ENCODE results near the gene LHB. TPM values are rescaled to one million over a fixed set of nuclear protein-coding genes. Genes with fewer than 3 reads are reported as not detected.
"Not testable (repeated sequence)": the region's sequence is repeated elsewhere in the genome, so short reads cannot be mapped to it uniquely, and the experiment has no call there.

Gene LHB
- total and polyA plus RNA-seq, 8 donors = 0.31 to 0.57 TPM; not detected in 6

DNA sequence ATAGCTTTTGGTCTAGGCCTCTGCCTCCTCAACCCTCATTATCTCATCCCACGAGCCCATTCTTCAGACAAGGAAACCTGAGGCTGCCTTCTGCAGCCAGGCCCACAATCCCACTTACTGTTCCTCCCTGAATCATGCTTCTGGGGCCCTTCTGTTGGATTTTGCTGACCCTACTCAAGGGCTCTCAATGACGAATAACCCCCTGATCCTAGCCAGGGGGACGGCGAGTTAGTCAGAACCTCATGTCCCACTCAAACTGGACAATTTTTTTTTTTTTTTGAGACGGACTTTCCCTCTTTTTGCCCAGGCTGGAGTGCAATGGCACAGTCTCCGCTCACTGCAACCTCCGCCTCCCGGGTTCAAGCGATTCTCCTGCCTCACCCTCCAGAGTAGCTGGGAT is 5.2 kb upstream of the LHB start:
- Histone ChIP-seq H3K27me3 (peaks cover 0 to 42% of the 10 kb centered on the region in 2 donors), H3K9me3 (no peaks in the 10 kb centered on the region), H3K36me3 (no peaks in the 10 kb centered on the region), H3K27ac (no peak overlapping the region), H3K4me3 (no peak overlapping the region), H3K4me1 (peaks cover 11 to 23% of the 10 kb centered on the region in 2 donors)
- DNase-seq (no peak), ATAC-seq (no peak)
- intact Hi-C loops (cut with DNase I) = no loop called here
- TF ChIP-seq, protein P1, sequence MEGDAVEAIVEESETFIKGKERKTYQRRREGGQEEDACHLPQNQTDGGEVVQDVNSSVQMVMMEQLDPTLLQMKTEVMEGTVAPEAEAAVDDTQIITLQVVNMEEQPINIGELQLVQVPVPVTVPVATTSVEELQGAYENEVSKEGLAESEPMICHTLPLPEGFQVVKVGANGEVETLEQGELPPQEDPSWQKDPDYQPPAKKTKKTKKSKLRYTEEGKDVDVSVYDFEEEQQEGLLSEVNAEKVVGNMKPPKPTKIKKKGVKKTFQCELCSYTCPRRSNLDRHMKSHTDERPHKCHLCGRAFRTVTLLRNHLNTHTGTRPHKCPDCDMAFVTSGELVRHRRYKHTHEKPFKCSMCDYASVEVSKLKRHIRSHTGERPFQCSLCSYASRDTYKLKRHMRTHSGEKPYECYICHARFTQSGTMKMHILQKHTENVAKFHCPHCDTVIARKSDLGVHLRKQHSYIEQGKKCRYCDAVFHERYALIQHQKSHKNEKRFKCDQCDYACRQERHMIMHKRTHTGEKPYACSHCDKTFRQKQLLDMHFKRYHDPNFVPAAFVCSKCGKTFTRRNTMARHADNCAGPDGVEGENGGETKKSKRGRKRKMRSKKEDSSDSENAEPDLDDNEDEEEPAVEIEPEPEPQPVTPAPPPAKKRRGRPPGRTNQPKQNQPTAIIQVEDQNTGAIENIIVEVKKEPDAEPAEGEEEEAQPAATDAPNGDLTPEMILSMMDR (IDR thresholded peaks at IDR 0.05) = no peak

DNA sequence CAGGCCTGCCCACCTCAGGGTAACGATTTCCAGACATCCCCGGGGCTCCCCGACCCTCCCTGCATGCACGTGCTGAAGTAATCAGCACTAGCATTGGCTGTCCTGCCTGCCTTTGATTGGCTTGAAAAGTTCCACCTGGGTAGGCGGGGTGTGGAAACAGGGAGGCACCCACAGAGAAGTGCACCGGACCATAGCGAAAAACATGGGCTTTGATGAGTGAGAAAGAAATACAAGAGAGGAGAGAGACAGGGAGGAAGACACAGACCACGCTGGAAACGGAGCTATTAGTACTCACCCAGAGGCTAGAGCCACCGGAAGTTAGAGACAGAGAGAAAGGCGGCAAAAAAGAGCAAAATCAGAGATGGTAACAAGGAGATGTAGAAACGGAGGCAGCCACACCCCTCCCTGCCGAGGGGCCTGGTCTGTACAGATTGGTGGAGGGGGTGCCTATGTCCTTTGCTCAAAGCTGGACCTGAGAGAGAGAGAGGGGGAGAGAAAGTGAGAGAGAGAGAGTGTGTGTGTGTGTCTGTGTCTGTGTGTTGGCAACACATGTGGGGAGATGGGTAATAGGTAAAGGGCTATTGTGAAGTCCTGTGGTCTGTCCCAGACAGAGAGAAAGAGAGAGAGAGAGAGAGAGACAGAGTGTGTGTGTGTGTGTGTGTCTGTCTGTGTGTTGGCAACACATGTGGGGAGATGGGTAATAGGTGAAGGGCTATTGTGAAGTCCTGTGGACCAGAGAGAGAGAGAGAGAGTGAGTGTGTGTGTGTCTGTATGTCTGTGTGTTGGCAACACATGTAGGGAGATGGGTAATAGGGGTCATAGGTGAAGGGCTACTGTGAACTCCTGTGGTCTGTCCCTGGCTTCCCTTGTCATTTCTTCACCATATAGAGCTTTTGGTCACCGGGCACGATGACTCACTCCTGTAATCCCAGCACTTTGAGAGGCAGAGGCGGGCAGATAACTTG is 4.3 kb upstream of the LHB start:
- Histone ChIP-seq H3K4me1 (peaks cover 11 to 23% of the 10 kb centered on the region in 2 donors), H3K27me3 (peaks cover 0 to 43% of the 10 kb centered on the region in 2 donors), H3K9me3 (no peaks in the 10 kb centered on the region), H3K27ac (no peak overlapping the region), H3K36me3 (peaks cover 0 to 3% of the 10 kb centered on the region in 2 donors), H3K4me3 (no peak overlapping the region)
- TF ChIP-seq, protein P1 (IDR thresholded peaks at IDR 0.05) = no peak
- ATAC-seq = no peak
- no peak for DNase-seq
- intact Hi-C loops (cut with DNase I) = no loop called here

DNA sequence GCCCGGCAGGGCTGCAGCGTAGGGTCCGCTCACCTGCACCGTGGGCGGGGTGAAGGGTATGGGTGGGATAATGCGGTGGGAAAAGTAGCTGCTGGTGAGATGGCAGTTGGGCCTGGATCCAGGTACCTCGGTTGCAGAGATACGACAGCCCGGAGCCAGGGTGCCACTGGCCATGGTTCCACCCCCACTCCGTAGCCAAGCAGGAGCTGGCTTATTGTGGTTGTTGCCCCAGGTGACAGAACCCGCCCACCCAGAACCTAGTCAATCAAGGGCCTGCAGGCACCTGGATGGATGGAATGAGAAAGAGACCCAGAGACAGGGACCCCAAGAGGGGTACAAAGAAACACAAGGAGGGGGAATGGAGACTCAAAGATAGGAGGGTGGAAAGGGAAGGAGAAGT is 3.5 kb upstream of the LHB start:
- Histone ChIP-seq H3K9me3 (no peaks in the 10 kb centered on the region), H3K4me3 (no peak overlapping the region), H3K4me1 (peaks cover 11 to 23% of the 10 kb centered on the region in 2 donors), H3K36me3 (peaks cover 0 to 12% of the 10 kb centered on the region in 2 donors), H3K27me3 (peaks cover 0 to 43% of the 10 kb centered on the region in 2 donors), H3K27ac (no peak overlapping the region)
- ATAC-seq (no peak), DNase-seq (no peak)
- TF ChIP-seq, protein P1 (IDR thresholded peaks at IDR 0.05) = no peak
- intact Hi-C loops (cut with DNase I) = no loop called here

DNA sequence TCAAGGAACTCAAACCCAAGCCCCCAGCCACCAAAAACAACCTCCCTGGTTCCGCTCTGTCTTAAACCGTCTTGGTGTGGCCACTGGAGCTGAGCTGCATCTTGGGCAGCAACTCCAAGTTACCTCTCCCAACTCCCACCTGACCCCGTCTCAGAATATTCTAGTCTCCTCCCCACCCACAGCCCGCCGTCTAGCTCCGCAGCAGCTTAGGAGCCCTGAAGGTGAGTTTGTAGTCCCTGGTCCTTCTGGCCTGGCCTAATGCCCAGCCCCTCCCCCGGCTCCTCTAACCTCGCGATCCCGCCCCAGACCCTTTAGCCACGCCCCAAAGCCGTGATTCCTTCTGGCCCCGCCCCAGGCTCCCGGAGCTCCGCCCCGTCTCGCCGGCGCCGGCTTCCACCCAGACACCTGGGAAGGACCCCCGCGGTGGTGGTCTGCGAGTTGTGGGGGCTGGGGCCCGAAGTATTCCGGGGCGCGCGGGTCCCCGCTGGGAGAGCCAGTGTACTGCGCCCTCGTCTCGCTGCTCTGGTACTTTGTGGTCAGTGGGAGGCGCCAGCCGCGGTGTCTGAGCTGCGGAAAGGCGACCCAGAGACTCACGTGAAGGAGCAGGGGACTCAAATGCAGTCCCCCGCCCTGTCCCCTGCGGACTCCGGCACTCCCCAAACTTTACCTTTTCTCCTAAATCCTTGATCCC is 2.5 kb upstream of the LHB start:
- Histone ChIP-seq H3K4me1 (peaks cover 11 to 23% of the 10 kb centered on the region in 2 donors), H3K27ac (no peak overlapping the region), H3K4me3 (peak overlapping the region; percentile 28 to 43), H3K36me3 (peaks cover 0 to 21% of the 10 kb centered on the region in 2 donors), H3K27me3 (peaks cover 0 to 43% of the 10 kb centered on the region in 2 donors), H3K9me3 (no peaks in the 10 kb centered on the region)
- intact Hi-C loops (cut with DNase I) = no loop called here
- TF ChIP-seq, protein P1 (IDR thresholded peaks at IDR 0.05) = no peak
- DNase-seq (peak in 2 of 4 donors; percentile 83 to 90), ATAC-seq (peak; percentile 88)

DNA sequence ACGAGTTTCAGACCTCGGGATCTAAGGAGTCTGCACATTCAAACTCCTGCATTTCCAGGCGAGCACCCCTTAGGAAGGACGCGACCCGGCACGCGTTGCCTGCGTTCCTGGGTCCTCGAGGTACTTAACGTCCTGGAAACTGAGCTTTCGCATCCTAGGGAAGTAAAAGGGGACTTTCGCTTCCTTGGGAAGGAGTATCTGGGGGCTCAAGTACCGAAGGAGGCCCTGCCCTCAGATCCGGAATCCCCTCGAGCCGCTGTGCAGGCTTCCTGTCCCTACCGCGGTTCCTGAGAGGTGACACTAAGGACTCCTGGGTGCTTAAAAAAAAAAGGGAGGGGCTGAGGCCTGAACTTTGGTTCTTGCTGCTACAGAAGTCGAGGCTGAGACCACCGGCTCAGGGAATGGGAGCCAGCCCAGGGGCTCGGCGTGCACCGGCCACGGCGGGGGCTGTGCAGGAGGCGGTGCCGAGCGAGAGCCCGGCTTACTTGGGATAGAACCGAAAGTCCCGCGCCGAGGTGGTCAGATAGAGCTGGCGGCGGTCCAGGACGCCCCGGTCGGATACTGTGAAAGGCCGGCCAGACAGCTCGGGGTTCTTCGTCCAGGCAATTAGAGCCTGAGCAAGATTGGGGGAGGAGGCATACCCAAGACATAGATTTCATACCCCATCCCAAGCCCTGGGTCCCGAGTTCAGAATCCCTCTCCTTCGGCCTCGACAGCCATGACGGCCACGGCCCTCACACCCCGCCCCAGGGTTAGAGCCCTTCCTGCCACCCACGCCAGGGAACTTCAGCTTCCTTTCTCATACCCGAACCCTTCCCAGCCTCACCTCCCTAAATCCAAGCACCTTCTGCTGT is 1.7 kb upstream of the LHB start:
- DNase-seq; H3K27ac ChIP-seq; intact Hi-C loops (cut with DNase I); H3K9me3 ChIP-seq: not testable (repeated sequence)
- Histone ChIP-seq H3K4me1 (peaks cover 11 to 23% of the 10 kb centered on the region in 2 donors), H3K36me3 (peaks cover 0 to 26% of the 10 kb centered on the region in 2 donors), H3K27me3 (peaks cover 0 to 43% of the 10 kb centered on the region in 2 donors), H3K4me3 (peak overlapping the region; percentile 25 to 43)
- ATAC-seq = peak; percentile 7

Data from left lung (tissue), 10 donors.